Colonic mucosa (tissue), 4 donors: Measurements from ENCODE around the gene OMD. TPM values are rescaled to one million over a fixed set of nuclear protein-coding genes. Genes with fewer than 3 reads are reported as not detected.

Experiments
- DNase-seq: peaks from one replicate; pipeline ENCODE4 v3.0.0-alpha.2; 2020
- H3K27ac ChIP-seq: fragments of 200-600 bp; one replicate; pipeline ENCODE4 v1.8.0; 2021
- H3K27me3 ChIP-seq: fragments of 200-600 bp; one replicate; pipeline ENCODE4 v1.8.0; 2021
- H3K36me3 ChIP-seq: fragments of 200-600 bp; one replicate; pipeline ENCODE4 v1.8.0; 2021
- H3K4me1 ChIP-seq: fragments of 200-600 bp; one replicate; pipeline ENCODE4 v1.8.0; 2021; ENCODE audit warnings: mild to moderate bottlenecking
- H3K4me3 ChIP-seq: fragments of 200-600 bp; one replicate; pipeline ENCODE4 v1.8.0; 2021
- H3K9ac ChIP-seq, 2 donors: one replicate each; pipeline ENCODE4 v1.7.0; 2013; ENCODE audit warnings: control low read depth in 2 of 2, low read depth in 2 of 2, low read length in 2 of 2
- H3K9me3 ChIP-seq: fragments of 200-600 bp; one replicate; pipeline ENCODE4 v1.8.0; 2021
- intact Hi-C: fragments of 100-400 bp; cut with DNase I; formaldehyde crosslinking; loops from one replicate; pipeline ENCODE4 v1.14.1; 2022
- total RNA-seq, 2 donors: library from RNA; stranded (reverse); fragmentation: NEBNext Ultra II Directional in 1 of 2; extraction: Animal tissue kit (Norgen Biotek cat#: 25700) in 1 of 2; gene quantifications; one replicate each; pipeline ENCODE4 v1.2.1, GENCODE V29; 2021
- TF ChIP-seq, protein P1 (sequence below): fragments of 200-600 bp; IDR thresholded peaks from one replicate; pipeline ENCODE4 v1.8.0; 2022; ENCODE audit warnings: antibody characterized with exemption, mild to moderate bottlenecking
- donor health status: healthy.
- donor health status: DM: no; HTN: no; CAD: no.
- donor health status: DM: no; HTN: no; CAD: no.

The OMD gene
- total RNA-seq, 2 donors from 2014 or later, result 0.37 to 0.88 TPM

DNA sequence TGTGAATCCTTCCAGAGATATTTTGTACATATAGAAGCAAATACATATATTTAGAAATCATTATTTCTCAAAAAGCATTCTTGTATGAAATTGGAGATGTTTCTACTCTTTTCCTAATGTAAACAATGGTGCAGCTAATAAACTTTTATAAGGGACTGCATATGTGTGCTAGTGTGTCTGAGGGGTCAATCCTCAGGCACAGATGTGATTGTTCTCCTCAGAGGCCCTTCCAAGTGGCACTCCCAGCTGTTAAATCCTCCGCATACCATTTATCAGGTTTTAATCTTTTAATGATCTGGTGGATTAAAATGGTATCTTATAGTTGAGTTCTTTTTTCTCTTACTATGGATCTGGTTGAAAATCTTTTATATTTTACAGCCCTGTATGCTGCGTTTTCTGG is 5.6 kb upstream of the OMD start:
- Histone ChIP-seq H3K4me1 (no peaks in the 10 kb centered on the region), H3K27ac (no peak overlapping the region), H3K9ac (no peak overlapping the region), H3K27me3 (no peaks in the 10 kb centered on the region), H3K9me3 (no peaks in the 10 kb centered on the region), H3K4me3 (no peak overlapping the region), H3K36me3 (no peaks in the 10 kb centered on the region)
- DNase-seq, result no peak
- intact Hi-C loops, result no loop called here
- TF ChIP-seq, protein P1, sequence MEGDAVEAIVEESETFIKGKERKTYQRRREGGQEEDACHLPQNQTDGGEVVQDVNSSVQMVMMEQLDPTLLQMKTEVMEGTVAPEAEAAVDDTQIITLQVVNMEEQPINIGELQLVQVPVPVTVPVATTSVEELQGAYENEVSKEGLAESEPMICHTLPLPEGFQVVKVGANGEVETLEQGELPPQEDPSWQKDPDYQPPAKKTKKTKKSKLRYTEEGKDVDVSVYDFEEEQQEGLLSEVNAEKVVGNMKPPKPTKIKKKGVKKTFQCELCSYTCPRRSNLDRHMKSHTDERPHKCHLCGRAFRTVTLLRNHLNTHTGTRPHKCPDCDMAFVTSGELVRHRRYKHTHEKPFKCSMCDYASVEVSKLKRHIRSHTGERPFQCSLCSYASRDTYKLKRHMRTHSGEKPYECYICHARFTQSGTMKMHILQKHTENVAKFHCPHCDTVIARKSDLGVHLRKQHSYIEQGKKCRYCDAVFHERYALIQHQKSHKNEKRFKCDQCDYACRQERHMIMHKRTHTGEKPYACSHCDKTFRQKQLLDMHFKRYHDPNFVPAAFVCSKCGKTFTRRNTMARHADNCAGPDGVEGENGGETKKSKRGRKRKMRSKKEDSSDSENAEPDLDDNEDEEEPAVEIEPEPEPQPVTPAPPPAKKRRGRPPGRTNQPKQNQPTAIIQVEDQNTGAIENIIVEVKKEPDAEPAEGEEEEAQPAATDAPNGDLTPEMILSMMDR, result no peak

DNA sequence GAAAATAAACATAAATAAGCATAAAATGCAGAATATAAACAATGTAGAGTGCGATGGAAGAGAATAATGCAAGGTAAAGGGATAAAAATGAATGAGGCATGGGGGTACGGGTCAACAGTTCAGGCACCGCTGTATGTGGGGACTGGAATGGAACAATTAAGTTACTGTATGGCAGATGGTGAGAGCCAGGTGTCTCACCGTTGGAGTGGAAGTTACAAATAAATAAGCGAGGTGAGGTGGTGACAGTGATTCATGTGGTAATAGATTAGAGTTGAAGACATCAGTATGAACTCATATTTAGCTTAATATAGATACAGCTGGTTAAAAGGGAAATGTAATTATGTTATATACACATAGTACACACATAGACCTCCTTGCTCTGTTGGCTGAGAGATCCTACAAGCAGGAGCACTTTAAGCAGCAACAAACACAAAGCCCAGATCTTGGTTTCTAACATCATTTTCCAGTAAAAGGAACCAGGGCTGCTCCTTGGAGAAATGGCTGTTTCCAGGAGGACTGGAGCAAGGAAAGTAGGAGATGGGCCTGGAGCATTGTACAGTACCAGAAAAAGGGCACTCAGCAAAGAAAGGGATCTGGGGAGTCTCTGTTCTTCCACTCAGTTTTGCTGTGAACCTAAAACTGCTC is 2.4 kb upstream of the OMD start:
- TF ChIP-seq, protein P1, result no peak
- Histone ChIP-seq H3K9ac (no peak overlapping the region), H3K27me3 (no peaks in the 10 kb centered on the region), H3K4me1 (no peaks in the 10 kb centered on the region), H3K27ac (no peak overlapping the region), H3K4me3 (no peak overlapping the region), H3K36me3 (no peaks in the 10 kb centered on the region), H3K9me3 (no peaks in the 10 kb centered on the region)
- no peak for DNase-seq
- intact Hi-C loops, result no loop called here

DNA sequence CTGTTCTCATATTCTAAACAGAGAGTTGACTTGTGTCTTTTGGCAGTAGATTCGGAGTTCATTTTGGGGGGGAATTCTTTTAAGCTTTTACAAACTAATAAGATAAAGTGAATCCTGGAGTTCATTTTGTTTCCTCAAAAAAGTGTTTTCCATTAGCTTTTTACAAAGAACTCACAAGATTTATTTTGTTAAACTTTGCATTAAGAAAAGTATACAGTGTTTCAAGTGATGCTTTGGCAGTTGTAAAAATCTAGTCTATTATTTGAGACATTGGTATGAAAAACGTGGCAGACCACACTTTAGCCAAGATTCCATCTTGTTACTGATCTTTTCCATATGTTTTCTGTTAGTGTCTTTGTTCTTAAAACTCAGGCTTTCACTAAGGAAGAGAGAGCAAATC is 1.2 kb upstream of the OMD start:
- no peak overlapping the region for H3K27ac ChIP-seq
- H3K4me3 ChIP-seq, result no peak overlapping the region
- intact Hi-C loops, result no loop called here
- TF ChIP-seq, protein P1, result no peak
- DNase-seq, result no peak
- no peaks in the 10 kb centered on the region for H3K4me1 ChIP-seq
- no peaks in the 10 kb centered on the region for H3K9me3 ChIP-seq
- H3K9ac ChIP-seq, result no peak overlapping the region
- no peaks in the 10 kb centered on the region for H3K27me3 ChIP-seq
- H3K36me3 ChIP-seq, result no peaks in the 10 kb centered on the region

DNA sequence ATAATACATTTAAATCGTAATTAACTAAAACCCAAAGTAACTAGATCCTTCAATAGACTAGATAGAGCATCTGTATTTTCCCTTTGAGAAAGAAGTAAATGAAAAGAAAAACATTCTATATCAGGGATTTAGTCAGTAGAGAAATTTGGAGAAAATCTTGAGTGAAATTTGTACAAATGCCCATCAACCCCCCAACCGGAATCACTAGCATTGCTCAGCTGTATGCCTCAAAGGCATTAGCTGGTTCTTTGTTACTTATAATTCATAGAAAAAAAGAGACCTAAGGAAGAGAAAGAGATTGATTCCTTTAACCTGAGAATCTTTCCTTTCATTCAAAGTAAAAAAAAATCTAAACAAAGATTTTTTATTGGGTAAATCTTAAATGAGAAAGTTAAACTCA is 659 bp downstream of the OMD start:
- intact Hi-C loops, result no loop called here
- Histone ChIP-seq H3K27ac (no peak overlapping the region), H3K27me3 (no peaks in the 10 kb centered on the region), H3K4me1 (no peaks in the 10 kb centered on the region), H3K9ac (no peak overlapping the region), H3K9me3 (no peaks in the 10 kb centered on the region), H3K4me3 (no peak overlapping the region), H3K36me3 (no peaks in the 10 kb centered on the region)
- TF ChIP-seq, protein P1, result no peak
- DNase-seq, result no peak

DNA sequence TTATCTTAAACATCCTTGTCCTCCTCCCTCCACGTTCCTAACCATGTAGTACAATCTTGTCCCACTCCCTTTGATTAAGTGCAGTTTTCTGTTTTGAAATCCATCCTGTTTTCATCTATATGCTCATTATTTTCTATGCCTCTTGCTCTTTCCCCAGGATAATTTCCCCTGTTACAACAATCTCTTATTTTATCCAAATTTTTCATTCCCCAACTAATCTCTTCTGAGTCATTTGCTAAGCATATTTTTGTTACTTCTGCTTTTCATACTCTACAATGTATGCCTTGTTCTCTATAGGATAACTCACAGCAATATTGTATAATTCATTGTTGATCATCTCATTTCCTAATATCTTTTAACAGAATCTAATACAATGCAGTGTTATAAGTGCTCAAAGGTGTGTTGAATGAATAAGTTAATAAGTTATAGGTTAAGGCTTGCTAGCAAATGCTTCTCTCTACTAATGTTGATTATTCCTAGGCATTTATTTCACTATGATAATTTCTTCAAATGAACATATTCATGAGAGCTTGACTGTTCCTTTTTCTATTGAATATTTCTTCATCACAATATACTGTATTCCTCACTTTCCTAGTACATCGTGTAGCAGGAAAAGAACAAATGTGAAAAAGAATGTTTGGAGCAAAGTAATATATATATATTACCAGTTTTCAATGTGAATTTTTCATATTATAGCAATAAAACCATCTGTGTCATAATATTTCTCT is 1.5 kb downstream of the OMD start:
- Histone ChIP-seq H3K4me3 (no peak overlapping the region), H3K9ac (no peak overlapping the region)

More for the DNA sequence above, 1.5 kb downstream of the OMD start:
- Histone ChIP-seq H3K9me3 (no peaks in the 10 kb centered on the region), H3K27me3 (no peaks in the 10 kb centered on the region), H3K27ac (no peak overlapping the region), H3K4me1 (no peaks in the 10 kb centered on the region), H3K36me3 (no peaks in the 10 kb centered on the region)
- TF ChIP-seq, protein P1, result no peak
- no peak for DNase-seq
- intact Hi-C loops, result no loop called here
